ENCODE data around the gene HAT1.

GRCh38 chr2:171919453-171919852 is 2.8 kb upstream of the HAT1 start:
- TF ChIP-seq CTCF (IDR thresholded peaks at IDR 0.05) (no peak), POLR2A (IDR thresholded peaks at IDR 0.05) (no peak)
